Measurements from ENCODE around the gene BSN. TPM values are rescaled to one million over a fixed set of nuclear protein-coding genes. Genes with fewer than 3 reads are reported as not detected.

Gene BSN
- total RNA-seq, 4 donors from 2014 or later: under 0.01 to 0.38 (median 0.16) TPM; not detected in 1

GRCh38 chr3:49629866-49630265 is 75.6 kb downstream of the BSN start:
- TF ChIP-seq CTCF (IDR thresholded peaks at IDR 0.05; ENCODE audit: low read depth): no peak

GRCh38 chr3:49630784-49631183 is 76.5 kb downstream of the BSN start:
- no peak for TF ChIP-seq CTCF (IDR thresholded peaks at IDR 0.05; ENCODE audit: low read depth)

- no peak for TF ChIP-seq CTCF (IDR thresholded peaks at IDR 0.05; ENCODE audit: low read depth)
Observed at GRCh38 chr3:49634736-49635135, 80.5 kb downstream of the BSN start.

- TF ChIP-seq CTCF (IDR thresholded peaks at IDR 0.05; ENCODE audit: low read depth): no peak
Observed at GRCh38 chr3:49636883-49637609, 82.8 kb downstream of the BSN start.

- TF ChIP-seq CTCF (IDR thresholded peaks at IDR 0.05; ENCODE audit: low read depth): no peak
Observed at GRCh38 chr3:49638445-49638844, 84.2 kb downstream of the BSN start.

GRCh38 chr3:49639551-49639950 is 85.3 kb downstream of the BSN start:
- TF ChIP-seq CTCF (IDR thresholded peaks at IDR 0.05; ENCODE audit: low read depth): no peak

- no peak for TF ChIP-seq CTCF (IDR thresholded peaks at IDR 0.05; ENCODE audit: low read depth)
Observed at GRCh38 chr3:49641292-49641691, 87.0 kb downstream of the BSN start.

Data from subcutaneous adipose tissue (tissue), 4 donors.